Ovary (tissue), 9 donors: ENCODE data around the gene ATXN10. TPM values are rescaled to one million over a fixed set of nuclear protein-coding genes. Genes with fewer than 3 reads are reported as not detected.
"Not testable (repeated sequence)": the region's sequence is repeated elsewhere in the genome, so short reads cannot be mapped to it uniquely, and the experiment has no call there.

Experiments
- DNase-seq, 5 donors: peaks; one replicate each; pipeline ENCODE4 v3.0.0-alpha.2; 2019 to 2020
- H3K27ac ChIP-seq, 2 donors: fragments of 200-600 bp; one replicate each; pipeline versions ENCODE4 v1.5.1 to v1.8.0; 2019 to 2022
- H3K27me3 ChIP-seq: fragments of 200-600 bp; one replicate; pipeline ENCODE4 v1.8.0; 2022
- H3K36me3 ChIP-seq: fragments of 200-600 bp; sonication (generic); one replicate; pipeline ENCODE4 v1.5.1; 2019
- H3K4me1 ChIP-seq: one replicate; pipeline ENCODE4 v1.8.1; 2013; ENCODE audit warnings: mild to moderate bottlenecking, moderate library complexity; ENCODE audit not compliant: insufficient read depth
- H3K4me3 ChIP-seq: fragments of 200-600 bp; sonication (generic); one replicate; pipeline ENCODE4 v1.5.1; 2017
- H3K9me3 ChIP-seq, 2 donors: fragments of 200-600 bp in 1 of 2; sonication (generic) in 1 of 2; one replicate each; pipeline versions ENCODE4 v1.5.1 to v1.8.1; 2013 to 2019; ENCODE audit warnings: mild to moderate bottlenecking in 1 of 2, moderate library complexity in 1 of 2
- CTCF ChIP-seq, 3 donors: fragments of 450-650 bp in 2 of 3; fragments of 200-600 bp in 1 of 3; IDR thresholded peaks; one replicate each; pipeline versions ENCODE4 v1.5.1 to v1.8.0; 2016 to 2022; ENCODE audit warnings: antibody characterized with exemption in 3 of 3, mild to moderate bottlenecking in 1 of 3
- EP300 ChIP-seq: sonication (generic); formaldehyde crosslinking; IDR thresholded peaks from one replicate; pipeline ENCODE4 v1.6.1; 2017; ENCODE audit warnings: antibody characterized with exemption
- POLR2A ChIP-seq: fragments of 450-650 bp; IDR thresholded peaks from one replicate; pipeline ENCODE4 v1.6.1; 2017; ENCODE audit warnings: antibody characterized with exemption, mild to moderate bottlenecking, moderate library complexity
- WGBS, 3 donors: extraction: QIAGEN DNeasy Blood & Tissue Kit in 1 of 3; methylation state at CpG; one replicate each; pipeline versions ENCODE4 v1.1.5 to v1.1.7; 2013 to 2017; 5-methylcytosine and 5-hydroxymethylcytosine counted together
- intact Hi-C, 4 donors: fragments of 100-400 bp; cut with DNase I; formaldehyde crosslinking; loops; one replicate each; pipeline versions ENCODE4 v1.11.0 to v1.15.1; 2022 to 2023
- polyA plus RNA-seq, 2 donors: library from polyadenylated mRNA; stranded (reverse); fragments of 200-250 nt in 1 of 2; fragments of 350-450 nt in 1 of 2; fragmentation: Illumina TruSeq in 1 of 2; extraction: RNeasy Lipid Tissue Mini Kit (QIAGEN cat#74804) in 1 of 2; gene quantifications; one replicate each; pipeline ENCODE4 v1.2.3, GENCODE V29; 2013 to 2014
- total RNA-seq, 7 donors: library from RNA; depleted of rRNA in 2 of 7; stranded (reverse); fragments of >200 nt in 2 of 7; fragmentation: NEBNext Ultra II Directional in 3 of 7; extraction: Animal tissue kit (Norgen Biotek cat#: 25700) in 3 of 7; gene quantifications; one replicate each; pipeline versions ENCODE4 v1.1.0 to v1.2.4, GENCODE V29; 2016 to 2023
- donor health status: DM: no; HTN: no; CAD: no; lungs with moderate emphysema.
- donor health status: DM: no; HTN: no; CAD: no.
- donor health status: Bipolar disorder and iron deficiency.
- donor health status: DM: yes; HTN: yes; CAD: no.
- donor health status: DM: no; HTN: no; CAD: no.
- donor health status: DM: yes; HTN: yes; CAD: no.

ATXN10 gene
- total and polyA plus RNA-seq, 9 donors, result 77.4 to 241 (median 175) TPM

- H3K9me3 ChIP-seq, result no peaks in the 10 kb centered on the region
- no peak for DNase-seq
- no peak for TF ChIP-seq POLR2A
- no peaks in the 10 kb centered on the region for H3K4me1 ChIP-seq
- intact Hi-C loops, result no loop called here
- 88 to 95% (median 93%) methylated on average over 2 of the region's 2 CpGs for WGBS, 3 donors
- H3K4me3 ChIP-seq, result no peak overlapping the region
- H3K27ac ChIP-seq, result no peak overlapping the region
- no peaks in the 10 kb centered on the region for H3K36me3 ChIP-seq
- H3K27me3 ChIP-seq, result no peaks in the 10 kb centered on the region
These were observed 36.0 kb downstream of the ATXN10 start for GRCh38 chr22:45707605-45708004.

- no peaks in the 10 kb centered on the region for H3K36me3 ChIP-seq
- TF ChIP-seq EP300 (no peak), POLR2A (no peak), CTCF (IDR thresholded peaks at IDR 0.05) (no peak)
- 80 to 90% (median 83%) methylated on average over 2 of the region's 2 CpGs for WGBS, 3 donors
- no peak for DNase-seq
- H3K9me3 ChIP-seq, result no peaks in the 10 kb centered on the region
- H3K27ac ChIP-seq, result no peak overlapping the region
- H3K27me3 ChIP-seq, result no peaks in the 10 kb centered on the region
- no peaks in the 10 kb centered on the region for H3K4me1 ChIP-seq
- intact Hi-C loops, result no loop called here
- no peak overlapping the region for H3K4me3 ChIP-seq
These were observed 36.5 kb downstream of the ATXN10 start for GRCh38 chr22:45708145-45708544.

- 83 to 92% (median 90%) methylated on average over 5 of the region's 5 CpGs for WGBS, 3 donors
- intact Hi-C loops, result no loop called here
- no peak overlapping the region for H3K4me3 ChIP-seq
These were observed 37.6 kb downstream of the ATXN10 start for GRCh38 chr22:45709060-45709739.

GRCh38 chr22:45709866-45710265 lies 38.2 kb downstream of the ATXN10 start:
- intact Hi-C loops, result no loop called here
- no peak for DNase-seq
- H3K36me3 ChIP-seq, result no peaks in the 10 kb centered on the region
- H3K4me1 ChIP-seq, result no peaks in the 10 kb centered on the region
- H3K27me3 ChIP-seq, result no peaks in the 10 kb centered on the region
- 83 to 90% (median 85%) methylated on average over 2 of the region's 2 CpGs for WGBS, 3 donors
- no peaks in the 10 kb centered on the region for H3K9me3 ChIP-seq
- H3K4me3 ChIP-seq, result no peak overlapping the region
- H3K27ac ChIP-seq, result no peak overlapping the region
- TF ChIP-seq EP300 (no peak), CTCF (IDR thresholded peaks at IDR 0.05) (no peak), POLR2A (no peak)

More at GRCh38 chr22:45709060-45709739, 37.6 kb downstream of the ATXN10 start:
- no peak for DNase-seq
- no peaks in the 10 kb centered on the region for H3K9me3 ChIP-seq
- no peak overlapping the region for H3K27ac ChIP-seq
- no peaks in the 10 kb centered on the region for H3K27me3 ChIP-seq
- TF ChIP-seq EP300 (no peak), CTCF (IDR thresholded peaks at IDR 0.05) (no peak), POLR2A (no peak)
- no peaks in the 10 kb centered on the region for H3K36me3 ChIP-seq
- no peaks in the 10 kb centered on the region for H3K4me1 ChIP-seq

- H3K9me3 ChIP-seq, result no peaks in the 10 kb centered on the region
- no peaks in the 10 kb centered on the region for H3K4me1 ChIP-seq
- no peak for DNase-seq
- intact Hi-C loops, result no loop called here
- H3K27me3 ChIP-seq, result no peaks in the 10 kb centered on the region
- TF ChIP-seq EP300, result no peak
- no peak for TF ChIP-seq POLR2A
- no peak overlapping the region for H3K27ac ChIP-seq
- 73 to 80% (median 76%) methylated on average over 3 of the region's 3 CpGs for WGBS, 3 donors
- no peak overlapping the region for H3K4me3 ChIP-seq
- no peaks in the 10 kb centered on the region for H3K36me3 ChIP-seq
These were observed 38.8 kb downstream of the ATXN10 start for GRCh38 chr22:45710469-45710868.

GRCh38 chr22:45714390-45714789 lies 42.8 kb downstream of the ATXN10 start:
- H3K9me3 ChIP-seq, H3K27me3 ChIP-seq, H3K4me1 ChIP-seq, H3K27ac ChIP-seq, H3K36me3 ChIP-seq, H3K4me3 ChIP-seq, DNase-seq, intact Hi-C loops: not testable (repeated sequence)
- WGBS, 3 donors, result 96 to 97% (median 96%) methylated on average over 4 of the region's 4 CpGs
